Measurements from ENCODE around the gene PLA2R1.

DNA sequence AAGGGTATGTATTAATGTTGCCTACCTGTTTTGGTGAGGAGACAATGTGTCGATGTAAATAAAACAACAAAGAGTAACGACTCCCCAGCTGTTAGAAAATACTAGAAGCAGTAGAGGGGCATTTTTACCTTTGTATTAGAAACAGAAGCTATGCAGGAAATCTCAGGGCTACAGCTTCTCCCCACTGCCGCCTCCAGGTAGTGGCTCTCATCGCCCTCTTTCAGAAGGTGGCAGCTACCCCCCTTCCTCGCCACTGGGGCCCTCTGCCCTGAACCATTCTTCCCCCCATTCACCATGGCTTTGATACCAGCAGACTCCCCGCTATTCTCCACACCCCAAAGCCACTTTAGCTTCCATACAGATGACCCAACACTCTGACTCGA lies 6.7 kb downstream of the PLA2R1 start:
- TF ChIP-seq CTCF (IDR thresholded peaks at IDR 0.05) (no peak), TCF7L2 (IDR thresholded peaks at IDR 0.05; ENCODE audit: low read depth, low read length) (no peak), SIN3A (IDR thresholded peaks at IDR 0.05; ENCODE audit: borderline replicate concordance, insufficient read depth, low read depth, low read length) (no peak)
- TF ChIP-seq, protein P1, sequence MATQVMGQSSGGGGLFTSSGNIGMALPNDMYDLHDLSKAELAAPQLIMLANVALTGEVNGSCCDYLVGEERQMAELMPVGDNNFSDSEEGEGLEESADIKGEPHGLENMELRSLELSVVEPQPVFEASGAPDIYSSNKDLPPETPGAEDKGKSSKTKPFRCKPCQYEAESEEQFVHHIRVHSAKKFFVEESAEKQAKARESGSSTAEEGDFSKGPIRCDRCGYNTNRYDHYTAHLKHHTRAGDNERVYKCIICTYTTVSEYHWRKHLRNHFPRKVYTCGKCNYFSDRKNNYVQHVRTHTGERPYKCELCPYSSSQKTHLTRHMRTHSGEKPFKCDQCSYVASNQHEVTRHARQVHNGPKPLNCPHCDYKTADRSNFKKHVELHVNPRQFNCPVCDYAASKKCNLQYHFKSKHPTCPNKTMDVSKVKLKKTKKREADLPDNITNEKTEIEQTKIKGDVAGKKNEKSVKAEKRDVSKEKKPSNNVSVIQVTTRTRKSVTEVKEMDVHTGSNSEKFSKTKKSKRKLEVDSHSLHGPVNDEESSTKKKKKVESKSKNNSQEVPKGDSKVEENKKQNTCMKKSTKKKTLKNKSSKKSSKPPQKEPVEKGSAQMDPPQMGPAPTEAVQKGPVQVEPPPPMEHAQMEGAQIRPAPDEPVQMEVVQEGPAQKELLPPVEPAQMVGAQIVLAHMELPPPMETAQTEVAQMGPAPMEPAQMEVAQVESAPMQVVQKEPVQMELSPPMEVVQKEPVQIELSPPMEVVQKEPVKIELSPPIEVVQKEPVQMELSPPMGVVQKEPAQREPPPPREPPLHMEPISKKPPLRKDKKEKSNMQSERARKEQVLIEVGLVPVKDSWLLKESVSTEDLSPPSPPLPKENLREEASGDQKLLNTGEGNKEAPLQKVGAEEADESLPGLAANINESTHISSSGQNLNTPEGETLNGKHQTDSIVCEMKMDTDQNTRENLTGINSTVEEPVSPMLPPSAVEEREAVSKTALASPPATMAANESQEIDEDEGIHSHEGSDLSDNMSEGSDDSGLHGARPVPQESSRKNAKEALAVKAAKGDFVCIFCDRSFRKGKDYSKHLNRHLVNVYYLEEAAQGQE (IDR thresholded peaks at IDR 0.05; ENCODE audit: insufficient read depth in 1 of 2, low read depth in 2 of 2, low read length in 1 of 2) = no peak

All from Panc1 (cell line).